Inferior parietal cortex (tissue), 1 donor: ENCODE results near the gene PRKN.

Source experiments
- DNase-seq: peaks from one replicate; pipeline ENCODE4 v3.0.0-alpha.2; 2016; ENCODE audit errors: extremely low spot score

Gene PRKN

GRCh38 chr6:161549977-161550655 lies 1177.5 kb downstream of the PRKN start:
- no peak for DNase-seq

- DNase-seq: no peak
These were observed 1178.8 kb downstream of the PRKN start for GRCh38 chr6:161548713-161549296.

GRCh38 chr6:161547617-161548016 lies 1179.9 kb downstream of the PRKN start:
- no peak for DNase-seq

GRCh38 chr6:161546632-161547031 lies 1180.9 kb downstream of the PRKN start:
- no peak for DNase-seq

GRCh38 chr6:161545741-161546140 lies 1181.8 kb downstream of the PRKN start:
- DNase-seq: no peak

- no peak for DNase-seq
These were observed 1182.6 kb downstream of the PRKN start for GRCh38 chr6:161544801-161545480.

- no peak for DNase-seq
These were observed 1183.8 kb downstream of the PRKN start for GRCh38 chr6:161543684-161544309.

GRCh38 chr6:161542346-161542980 lies 1185.1 kb downstream of the PRKN start:
- no peak for DNase-seq

GRCh38 chr6:161540532-161540931 lies 1187.0 kb downstream of the PRKN start:
- no peak for DNase-seq

- no peak for DNase-seq
These were observed 1191.3 kb downstream of the PRKN start for GRCh38 chr6:161536224-161536630.

GRCh38 chr6:161534264-161534873 lies 1193.2 kb downstream of the PRKN start:
- DNase-seq: no peak

- no peak for DNase-seq
These were observed 1194.3 kb downstream of the PRKN start for GRCh38 chr6:161533266-161533665.

GRCh38 chr6:161532536-161532935 lies 1195.0 kb downstream of the PRKN start:
- DNase-seq: no peak

- DNase-seq: no peak
These were observed 1200.8 kb downstream of the PRKN start for GRCh38 chr6:161526794-161527193.

- no peak for DNase-seq
These were observed 1204.2 kb downstream of the PRKN start for GRCh38 chr6:161523362-161523761.

GRCh38 chr6:161522276-161522675 lies 1205.3 kb downstream of the PRKN start:
- DNase-seq: no peak

- no peak for DNase-seq
These were observed 1216.0 kb downstream of the PRKN start for GRCh38 chr6:161511447-161512095.

GRCh38 chr6:161508341-161508740 lies 1219.2 kb downstream of the PRKN start:
- no peak for DNase-seq

- DNase-seq: no peak
These were observed 1220.2 kb downstream of the PRKN start for GRCh38 chr6:161507375-161507774.

- no peak for DNase-seq
These were observed 1224.0 kb downstream of the PRKN start for GRCh38 chr6:161503570-161503969.

GRCh38 chr6:161498881-161499280 lies 1228.7 kb downstream of the PRKN start:
- no peak for DNase-seq
